Stimulated activated CD4-positive, alpha-beta T cell treated with anti-CD3 and anti-CD28 coated beads, Interleukin-15, amount 100 ng/mL, for 1 hour (primary cell): ENCODE results near the gene VCX2.
"Not testable (repeated sequence)": the region's sequence is repeated elsewhere in the genome, so short reads cannot be mapped to it uniquely, and the experiment has no call there.

Experiments used
- DNase-seq, 2 donors: peaks; one replicate each; pipeline ENCODE4 v3.0.0-alpha.2; 2020; ENCODE audit warnings: low read depth in 1 of 2, low spot score in 1 of 2

VCX2 gene

GRCh38 chrX:8171169-8171568 lies at the start of gene VCX2:
Gene VCX2 (minus strand): TSS chrX:8171267. CDS start chrX:8170643, 624 bp downstream.
- not testable (repeated sequence) for DNase-seq

GRCh38 chrX:8204943-8205342 lies 33.9 kb upstream of the VCX2 start:
- DNase-seq: no peak

GRCh38 chrX:8204169-8204935 lies 33.3 kb upstream of the VCX2 start:
- DNase-seq: no peak

GRCh38 chrX:8201896-8202331 lies 30.8 kb upstream of the VCX2 start:
- DNase-seq: no peak

- no peak for DNase-seq
Measured at GRCh38 chrX:8196776-8197175, 25.7 kb upstream of the VCX2 start.

GRCh38 chrX:8194216-8194615 lies 23.1 kb upstream of the VCX2 start:
- no peak for DNase-seq

- no peak for DNase-seq
Measured at GRCh38 chrX:8192276-8192675, 21.2 kb upstream of the VCX2 start.

GRCh38 chrX:8191022-8191421 lies 20.0 kb upstream of the VCX2 start:
- no peak for DNase-seq

GRCh38 chrX:8190341-8190830 lies 19.3 kb upstream of the VCX2 start:
- DNase-seq: no peak

- no peak for DNase-seq
Measured at GRCh38 chrX:8189096-8189830, 18.2 kb upstream of the VCX2 start.

- DNase-seq: no peak
Measured at GRCh38 chrX:8183346-8183745, 12.3 kb upstream of the VCX2 start.

GRCh38 chrX:8179656-8180055 lies 8.6 kb upstream of the VCX2 start:
- DNase-seq: no peak

GRCh38 chrX:8154011-8154410 lies 17.1 kb downstream of the VCX2 start:
- not testable (repeated sequence) for DNase-seq

GRCh38 chrX:8147226-8147625 lies 23.8 kb downstream of the VCX2 start:
- DNase-seq: no peak

- no peak for DNase-seq
Measured at GRCh38 chrX:8144925-8145324, 26.1 kb downstream of the VCX2 start.

GRCh38 chrX:8141896-8142295 lies 29.2 kb downstream of the VCX2 start:
- DNase-seq: no peak

- no peak for DNase-seq
Measured at GRCh38 chrX:8140986-8141744, 29.9 kb downstream of the VCX2 start.

GRCh38 chrX:8139716-8140115 lies 31.4 kb downstream of the VCX2 start:
- DNase-seq: no peak

GRCh38 chrX:8138252-8138651 lies 32.8 kb downstream of the VCX2 start:
- DNase-seq: no peak

- DNase-seq: no peak
Measured at GRCh38 chrX:8126648-8127047, 44.4 kb downstream of the VCX2 start.

GRCh38 chrX:8126092-8126491 lies 45.0 kb downstream of the VCX2 start:
- DNase-seq: no peak

GRCh38 chrX:8125566-8125965 lies 45.5 kb downstream of the VCX2 start:
- no peak for DNase-seq
